HG03442 (cell line): ENCODE measurements around the gene IMP3.
"Not testable (repeated sequence)": the region's sequence is repeated elsewhere in the genome, so short reads cannot be mapped to it uniquely, and the experiment has no call there.

Source experiments
- ATAC-seq: cut with Tn5 transposase; IDR thresholded peaks from one replicate; pipeline ENCODE4 v1.9.1; 2021; ENCODE audit warnings: mild to moderate bottlenecking, moderate library complexity; ENCODE audit not compliant: unreplicated experiment

Gene IMP3

DNA sequence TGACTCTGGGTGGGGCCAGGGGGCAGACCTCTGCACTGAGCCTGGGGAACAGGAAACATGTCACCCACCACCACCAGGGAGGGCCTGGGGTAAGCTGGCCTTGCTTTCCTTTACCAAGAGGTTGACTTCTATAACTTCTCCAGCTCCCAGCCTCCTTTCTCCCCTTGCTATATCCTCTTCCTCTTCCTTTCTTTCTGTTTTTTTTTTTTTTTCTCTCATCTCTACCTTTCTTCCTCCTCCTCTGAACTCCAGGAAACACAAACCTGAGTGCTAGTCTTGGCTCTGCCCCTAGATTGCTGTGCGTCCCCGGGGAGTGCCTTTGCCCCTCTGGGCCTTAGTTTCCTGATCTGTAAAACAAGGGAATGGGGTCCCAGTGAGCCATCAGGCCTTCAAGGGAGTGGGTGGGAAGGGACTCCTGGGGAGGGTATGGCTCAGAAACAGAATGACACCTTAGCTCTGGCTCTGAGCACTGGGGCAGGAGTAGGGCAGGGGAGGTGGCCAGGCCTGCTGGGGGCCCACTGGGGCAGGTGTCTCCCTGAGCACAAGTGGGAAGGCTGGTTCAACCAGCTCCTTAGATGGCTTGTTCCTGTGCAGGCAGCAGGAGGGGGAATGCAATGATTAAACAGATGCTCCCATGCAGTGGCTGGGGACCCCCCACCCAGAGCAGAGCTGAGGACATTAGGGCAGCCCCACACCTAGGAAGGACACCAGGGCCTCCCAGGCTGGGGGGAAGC, 12.0 kb upstream of the IMP3 start:
- no peak for ATAC-seq

- no peak for ATAC-seq
Observed at GRCh38 chr15:75650908-75651809, 11.1 kb upstream of the IMP3 start.

DNA sequence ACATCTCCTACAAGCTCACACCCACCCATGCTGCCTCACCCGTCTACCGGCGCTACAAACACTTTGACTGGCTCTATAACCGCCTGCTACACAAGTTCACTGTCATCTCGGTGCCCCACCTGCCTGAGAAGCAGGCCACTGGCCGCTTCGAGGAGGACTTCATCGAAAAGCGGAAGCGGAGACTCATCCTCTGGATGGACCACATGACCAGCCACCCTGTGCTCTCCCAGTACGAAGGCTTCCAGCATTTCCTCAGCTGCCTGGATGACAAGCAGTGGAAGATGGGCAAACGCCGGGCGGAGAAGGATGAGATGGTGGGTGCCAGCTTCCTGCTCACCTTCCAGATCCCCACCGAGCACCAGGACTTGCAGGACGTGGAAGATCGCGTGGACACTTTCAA, 9.8 kb upstream of the IMP3 start:
- ATAC-seq, result no peak

GRCh38 chr15:75649045-75649761, 9.2 kb upstream of the IMP3 start:
- no peak for ATAC-seq

- ATAC-seq, result no peak
Observed at GRCh38 chr15:75648156-75649000, 8.4 kb upstream of the IMP3 start.

- no peak for ATAC-seq
Observed at GRCh38 chr15:75647370-75648155, 7.5 kb upstream of the IMP3 start, which contains the start of gene SNX33. SNX33 (plus strand) TSS chr15:75647912; CDS start chr15:75649103, 1,191 bp downstream.

GRCh38 chr15:75646944-75647364, 6.9 kb upstream of the IMP3 start:
- no peak for ATAC-seq

GRCh38 chr15:75646112-75646943, 6.3 kb upstream of the IMP3 start:
- ATAC-seq, result no peak

DNA sequence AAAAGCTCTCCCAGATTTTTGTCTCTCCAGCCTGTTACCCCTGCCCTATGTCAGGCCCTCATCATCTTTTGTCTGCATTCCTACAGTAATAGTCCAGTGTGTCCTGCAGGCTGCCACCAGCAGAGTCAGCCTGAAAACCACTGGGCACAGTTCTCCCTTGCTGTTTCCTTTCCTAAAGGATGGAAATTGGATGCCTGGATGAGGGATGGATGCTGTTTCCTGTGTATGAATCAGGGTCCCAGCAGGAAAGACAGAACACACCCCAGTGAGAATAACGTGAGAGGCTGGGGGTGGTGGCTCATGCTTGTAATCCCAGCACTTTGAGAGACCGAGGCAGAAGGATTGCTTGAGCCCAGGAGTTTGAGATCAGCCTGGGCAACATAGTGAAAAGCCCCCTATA, 4.4 kb upstream of the IMP3 start:
- no peak for ATAC-seq

DNA sequence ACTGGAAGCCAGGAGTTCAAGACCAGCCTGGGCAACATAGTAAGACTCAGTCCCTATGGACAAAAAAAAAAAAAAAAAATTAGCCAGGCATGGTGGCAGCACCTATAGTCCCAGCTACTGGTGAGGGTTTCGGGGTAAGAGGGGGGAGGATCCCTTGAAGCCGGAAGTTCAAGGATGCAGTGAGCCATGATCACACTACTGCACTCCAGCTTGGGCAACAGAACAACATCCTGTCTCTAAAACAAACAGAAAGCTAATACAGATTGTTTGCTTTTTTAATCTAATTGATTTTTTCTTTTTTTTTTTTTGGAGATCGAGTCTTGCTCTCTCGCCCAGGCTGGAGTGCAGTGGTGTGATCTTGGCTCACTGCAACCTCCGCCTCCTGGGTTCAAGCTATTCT, 1.6 kb upstream of the IMP3 start:
- ATAC-seq, result no peak

GRCh38 chr15:75641179-75641503, 1.1 kb upstream of the IMP3 start:
- no peak for ATAC-seq

DNA sequence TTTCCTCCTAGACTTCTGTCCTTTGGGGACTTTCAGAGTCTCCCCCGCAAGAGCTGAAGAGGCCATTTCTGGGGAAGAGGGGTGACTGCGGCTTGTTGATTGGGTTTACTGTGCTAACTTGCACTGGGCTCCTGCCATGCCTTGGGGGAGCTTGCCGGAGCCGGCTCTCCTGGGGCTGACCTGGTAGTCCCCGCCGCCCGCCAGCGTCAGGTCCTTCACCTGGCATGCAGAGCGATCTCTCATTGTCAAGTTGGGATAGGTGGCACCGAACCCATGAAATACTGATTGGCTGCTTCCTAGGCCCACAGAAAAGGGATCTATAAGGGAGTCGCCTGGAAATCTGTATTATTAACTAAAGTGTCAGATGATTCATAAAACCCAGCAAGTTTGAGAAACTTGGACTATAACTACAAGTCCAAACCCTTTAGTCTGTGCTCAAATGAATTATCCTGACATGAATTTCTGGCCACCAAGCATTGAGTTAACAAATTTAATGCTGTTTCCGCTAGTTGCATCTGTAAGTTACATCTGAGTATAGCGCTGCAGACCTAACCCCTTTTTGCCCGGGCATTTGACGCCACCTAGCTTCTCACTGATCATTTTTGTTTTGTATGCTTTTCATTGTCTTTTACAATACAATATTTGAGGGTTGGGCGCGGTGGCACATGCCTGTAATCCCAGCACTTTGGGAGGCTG, 607 bp upstream of the IMP3 start:
- ATAC-seq, result peak; percentile 17

GRCh38 chr15:75639191-75639708, 774 bp downstream of the IMP3 start:
- ATAC-seq, result no peak

- ATAC-seq, result no peak
Observed at GRCh38 chr15:75637245-75638009, 2.6 kb downstream of the IMP3 start.

DNA sequence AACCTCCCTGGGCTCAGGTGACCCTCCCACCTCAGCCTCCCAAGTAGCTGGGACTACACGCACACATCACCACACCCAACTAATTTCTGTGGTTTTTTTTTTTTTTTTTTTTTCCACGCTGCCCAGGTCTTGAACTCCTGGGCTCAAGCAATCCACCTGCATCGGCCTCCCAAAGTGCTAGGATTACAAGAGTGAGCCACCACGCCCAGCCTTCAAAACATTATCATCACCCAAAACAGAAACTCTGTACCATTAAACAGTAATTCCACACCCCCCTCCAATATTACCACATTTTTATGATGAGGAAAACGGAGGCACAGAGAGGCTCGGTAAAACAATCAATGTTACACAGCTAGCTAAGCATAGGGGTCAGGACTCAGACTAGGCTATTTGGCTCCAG, 4.0 kb downstream of the IMP3 start:
- ATAC-seq, result no peak

DNA sequence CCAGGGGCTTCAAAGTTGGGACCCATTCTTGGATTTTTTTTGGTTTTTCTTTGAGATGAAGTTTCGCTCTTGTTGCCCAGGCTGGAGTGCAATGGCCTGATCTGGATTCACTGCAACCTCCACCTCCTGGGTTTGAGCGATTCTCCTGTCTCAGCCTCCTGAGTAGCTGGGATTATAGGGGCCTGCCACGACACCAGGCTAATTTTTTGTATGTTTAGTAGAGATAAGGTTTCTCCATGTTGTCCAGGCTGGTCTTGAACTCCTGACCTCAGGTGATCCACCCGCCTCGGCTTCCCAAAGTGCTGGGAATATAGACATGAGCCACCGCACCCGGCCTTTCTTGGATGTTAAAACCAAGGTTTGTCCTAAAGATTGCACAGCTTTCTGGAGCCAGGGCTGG, 6.1 kb downstream of the IMP3 start:
- not testable (repeated sequence) for ATAC-seq

- ATAC-seq, result no peak
Observed at GRCh38 chr15:75631935-75632334, 8.1 kb downstream of the IMP3 start.
